K562 (cell line): ENCODE data around the gene PAF1. TPM values are rescaled to one million over a fixed set of nuclear protein-coding genes. Genes with fewer than 3 reads are reported as not detected.
A peak's percentile ranks its signal among the peaks of the same experiment; 100 is the strongest.

Experiments used
- E2F1 ChIP-seq: sonication (generic); formaldehyde crosslinking; IDR thresholded peaks from 2 replicates; pipeline ENCODE4 v1.8.1; 2023; ENCODE audit warnings: mild to moderate bottlenecking, missing genetic modification reagents, moderate library complexity
- FOXJ3 ChIP-seq: sonication (generic); formaldehyde crosslinking; IDR thresholded peaks from 2 replicates; pipeline ENCODE4 v1.4.0; 2020; ENCODE audit warnings: mild to moderate bottlenecking, missing genetic modification reagents
- GTF3C2 ChIP-seq: IDR thresholded peaks from 3 replicates; pipeline ENCODE4 v1.6.1; 2011; ENCODE audit warnings: borderline replicate concordance, mild to moderate bottlenecking, moderate library complexity; ENCODE audit not compliant: insufficient read length; ENCODE audit errors: extremely low read depth
- HCFC1 ChIP-seq: IDR thresholded peaks from 2 replicates; pipeline ENCODE4 v1.6.1; 2012; ENCODE audit warnings: low read depth, low read length, improper control_type of control experiment
- HMGXB4 ChIP-seq: sonication (generic); formaldehyde crosslinking; IDR thresholded peaks from 2 replicates; pipeline ENCODE4 v1.8.1; 2023; ENCODE audit warnings: mild to moderate bottlenecking, missing genetic modification reagents
- SP1 ChIP-seq: sonication (generic); formaldehyde crosslinking; IDR thresholded peaks from 2 replicates; pipeline ENCODE4 v1.8.1; 2022; ENCODE audit warnings: mild to moderate bottlenecking, missing genetic modification reagents
- SUPT5H ChIP-seq: fragments of 450-650 bp; IDR thresholded peaks from 2 replicates; pipeline ENCODE4 v1.6.1; 2016
- ZBTB26 ChIP-seq: fragments of 450-650 bp; formaldehyde crosslinking; IDR thresholded peaks from 2 replicates; pipeline ENCODE4 v1.4.0; 2022; ENCODE audit warnings: missing genetic modification characterization
- ZNF318 ChIP-seq, 2 experiments: fragments of 450-650 bp; IDR thresholded peaks; 2 replicates each; pipeline ENCODE4 v1.6.1; 2016; ENCODE audit warnings: mild to moderate bottlenecking in 2 of 2, borderline replicate concordance in 1 of 2, low read depth in 1 of 2, moderate library complexity in 1 of 2
- ZNF324 ChIP-seq: fragments of 250-450 bp; sonication (Bioruptor Pico); IDR thresholded peaks from 2 replicates; pipeline ENCODE4 v1.4.0; 2020; ENCODE audit warnings: mild to moderate bottlenecking
- polyA plus RNA-seq, 8 experiments: library from polyadenylated mRNA; depleted of rRNA in 4 of 8; stranded (reverse) in 5 of 8; unstranded in 3 of 8; fragments of >200 nt; fragmentation: Nextera tagmentation in 2 of 8; fragmentation: Illumina TruSeq in 1 of 8; extraction: Ambion mirVana in 2 of 8; extraction: Trizol in 1 of 8; gene quantifications; 2 replicates each; pipeline versions ENCODE4 v1.2.1 to v1.2.3, GENCODE V29; 2011 to 2014; ENCODE audit warnings: inconsistent platforms in 1 of 8, missing spikeins in 1 of 8
- total RNA-seq, 7 experiments: library from RNA; depleted of rRNA in 6 of 7; stranded (reverse); fragments of >200 nt in 6 of 7; fragmentation: Illumina TruSeq in 2 of 7; extraction: Trizol in 2 of 7; gene quantifications; 2 replicates each; pipeline versions ENCODE4 v1.2.1 to v1.2.3, GENCODE V29; 2011 to 2021; ENCODE audit warnings: low replicate concordance in 1 of 7

PAF1 gene
- total and polyA plus RNA-seq, 9 of the 15 experiments (the other 6 are each of a cell fraction or from before 2014, with no cell fraction given): 1.5 to 45.0 (median 33.8) TPM

- no peak for TF ChIP-seq ZBTB26 (CRISPR knock-in tag)
- TF ChIP-seq SP1: peak; percentile 98
- TF ChIP-seq HMGXB4 (CRISPR knock-in tag): peak; percentile 93
- TF ChIP-seq ZNF324 (CRISPR knock-in tag): 0 out of 2 replicates have a peak, but pooled peaks have one; percentile 9
- peak; percentile 79 for TF ChIP-seq E2F1 (CRISPR knock-in tag)
- TF ChIP-seq GTF3C2: peak; percentile 99
- no peak for TF ChIP-seq FOXJ3 (CRISPR knock-in tag)
- TF ChIP-seq ZNF318 (IDR thresholded peaks at IDR 0.05; ENCODE audit: borderline replicate concordance in 1 of 2, low read depth in 1 of 2): no peak; a peak in 1 of 4 replicates
- peak; percentile 68 for TF ChIP-seq SUPT5H
- TF ChIP-seq HCFC1: peak; percentile 37
These were observed 21.4 kb upstream of the PAF1 start, which contains the start of gene PLEKHG2 (continued) for GRCh38 chr19:39412100-39412866.
